ENCODE measurements around the gene ENOPH1. TPM values are rescaled to one million over a fixed set of nuclear protein-coding genes. Genes with fewer than 3 reads are reported as not detected.
"Not testable (repeated sequence)": the region's sequence is repeated elsewhere in the genome, so short reads cannot be mapped to it uniquely, and the experiment has no call there.

The ENOPH1 gene
- 44.6 TPM for polyA plus RNA-seq (2013, experiment 1 of 2; ENCODE audit: insufficient read length)
- polyA plus RNA-seq (2013, experiment 2 of 2; ENCODE audit: insufficient read length), result 31.0 TPM

- peak; percentile 96 for DNase-seq
These were observed at the start of gene ENOPH1, which contains the start of gene HNRNPDL for GRCh38 chr4:82430193-82430963. TSS of gene ENOPH1 (plus strand) at chr4:82430590. CDS start at chr4:82430830, 240 bp downstream. TSS of gene HNRNPDL (minus strand) at chr4:82430462. CDS start at chr4:82429690, 772 bp downstream.

DNA sequence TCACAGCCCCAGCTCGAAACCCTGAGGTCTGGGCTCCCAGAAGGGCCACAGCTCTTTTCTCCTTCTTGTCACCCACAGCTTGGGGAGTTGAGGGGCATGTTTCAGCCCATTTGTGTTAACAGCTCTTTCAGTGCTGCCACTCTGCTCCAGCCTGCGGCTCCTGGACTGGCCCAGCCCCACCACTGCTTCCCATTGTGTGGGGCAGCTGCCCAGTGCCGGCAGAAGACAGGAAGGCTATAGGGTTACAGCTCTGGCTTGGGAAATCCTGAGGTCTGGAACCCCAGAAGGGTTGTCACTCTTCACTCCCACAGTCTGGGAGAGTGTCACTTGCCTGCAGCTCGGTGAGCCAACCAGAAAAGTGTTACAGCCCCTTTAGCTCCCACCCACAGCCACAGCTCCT is 49.6 kb upstream of the ENOPH1 start:
- no peak for DNase-seq

GRCh38 chr4:82381235-82381634 is 49.2 kb upstream of the ENOPH1 start:
- no peak for DNase-seq

DNA sequence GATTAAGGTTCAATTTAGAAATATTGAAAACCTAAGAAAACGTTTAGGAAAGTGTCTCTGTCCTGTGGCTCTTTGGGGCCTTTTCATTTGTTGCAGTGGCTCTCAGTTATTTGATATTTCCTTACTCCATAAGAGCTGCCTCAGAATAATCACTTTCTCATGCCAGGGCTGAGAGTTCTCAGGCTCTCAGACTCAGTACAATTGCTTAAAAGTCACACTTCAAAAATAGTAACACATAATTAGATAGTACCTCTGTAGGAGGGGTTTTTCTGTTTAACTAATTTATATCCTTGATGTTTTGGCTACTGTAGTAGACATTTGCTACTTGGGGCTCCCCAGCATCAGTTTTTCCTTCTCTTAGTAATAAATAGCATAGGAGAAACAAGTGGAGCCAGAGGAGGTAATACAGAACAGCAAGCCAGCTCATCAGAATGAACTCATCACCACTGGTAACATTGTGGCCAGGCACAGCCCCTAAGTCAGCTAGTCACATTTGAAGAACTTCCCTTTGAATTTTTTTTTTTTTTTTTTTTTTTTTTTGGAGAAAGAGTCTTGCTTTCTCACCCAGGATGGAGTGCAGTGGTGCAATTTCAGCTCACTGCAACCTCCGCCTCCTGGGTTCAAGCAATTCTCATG is 48.6 kb upstream of the ENOPH1 start:
- no peak for DNase-seq

GRCh38 chr4:82382751-82383150 is 47.6 kb upstream of the ENOPH1 start:
- DNase-seq, result no peak

DNA sequence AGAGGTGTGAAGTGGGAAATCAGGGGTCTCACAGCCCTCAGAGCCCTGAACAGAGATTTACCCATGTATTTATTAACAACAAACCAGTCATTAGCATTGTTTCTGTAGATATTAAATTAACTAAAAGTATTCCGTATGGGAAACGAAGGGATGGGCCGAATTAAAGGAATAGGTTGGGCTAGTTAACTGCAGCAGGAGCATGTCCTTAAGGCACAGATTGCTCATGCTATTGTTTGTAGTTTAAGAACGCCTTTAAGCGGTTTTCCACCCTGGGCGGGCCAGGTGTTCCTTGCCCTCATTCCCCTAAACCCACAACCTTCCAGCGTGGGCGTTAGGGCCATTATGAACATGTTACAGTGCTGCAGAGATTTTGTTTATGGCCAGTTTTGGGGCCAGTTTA is 44.1 kb upstream of the ENOPH1 start:
- DNase-seq, result not testable (repeated sequence)

- DNase-seq, result no peak
These were observed 42.0 kb upstream of the ENOPH1 start for GRCh38 chr4:82388405-82388804.

- not testable (repeated sequence) for DNase-seq
These were observed 40.3 kb upstream of the ENOPH1 start for GRCh38 chr4:82390061-82390460.

- no peak for DNase-seq
These were observed 35.5 kb upstream of the ENOPH1 start for GRCh38 chr4:82394896-82395295.

DNA sequence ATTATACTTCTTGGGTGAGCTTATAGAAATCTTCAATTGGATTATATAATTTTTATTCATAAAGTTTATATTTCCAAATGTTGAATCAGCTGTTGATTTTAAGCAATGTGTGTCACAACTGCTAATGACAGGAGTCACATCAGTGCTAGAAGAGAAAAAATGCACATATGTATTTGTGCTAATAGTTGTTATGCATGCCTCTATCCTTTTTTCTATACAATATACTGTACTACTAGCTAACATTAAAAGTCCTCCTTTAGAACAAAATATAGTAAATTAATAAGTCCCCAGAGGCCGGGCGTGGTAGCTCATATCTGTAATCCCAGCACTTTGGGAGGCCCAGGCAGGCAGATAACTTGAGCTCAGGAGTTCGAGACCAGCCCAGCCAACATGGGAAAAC is 32.9 kb upstream of the ENOPH1 start:
- DNase-seq, result no peak

GRCh38 chr4:82398263-82398662 is 32.1 kb upstream of the ENOPH1 start:
- DNase-seq, result no peak

DNA sequence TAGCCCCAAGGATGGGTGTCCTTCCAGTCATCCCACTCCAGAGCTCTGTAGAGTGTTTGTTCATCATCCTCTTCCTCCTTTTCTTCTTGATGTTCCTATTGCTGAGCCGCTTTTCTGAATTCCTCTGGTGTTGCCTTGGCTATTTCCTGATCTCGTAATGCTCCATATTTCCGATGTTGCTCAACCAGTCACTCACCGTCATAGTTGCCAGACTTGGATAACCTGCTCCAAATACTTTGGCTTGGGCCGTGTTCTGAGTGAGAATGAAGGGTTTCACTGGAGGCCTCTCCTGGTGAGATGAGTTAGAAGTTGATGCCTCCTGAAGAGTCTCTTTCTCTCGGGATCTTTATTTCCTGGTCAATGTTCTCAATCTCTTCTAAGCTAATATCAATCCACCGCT is 28.8 kb upstream of the ENOPH1 start:
- DNase-seq, result no peak

GRCh38 chr4:82402196-82402775 is 28.1 kb upstream of the ENOPH1 start:
- no peak for DNase-seq

DNA sequence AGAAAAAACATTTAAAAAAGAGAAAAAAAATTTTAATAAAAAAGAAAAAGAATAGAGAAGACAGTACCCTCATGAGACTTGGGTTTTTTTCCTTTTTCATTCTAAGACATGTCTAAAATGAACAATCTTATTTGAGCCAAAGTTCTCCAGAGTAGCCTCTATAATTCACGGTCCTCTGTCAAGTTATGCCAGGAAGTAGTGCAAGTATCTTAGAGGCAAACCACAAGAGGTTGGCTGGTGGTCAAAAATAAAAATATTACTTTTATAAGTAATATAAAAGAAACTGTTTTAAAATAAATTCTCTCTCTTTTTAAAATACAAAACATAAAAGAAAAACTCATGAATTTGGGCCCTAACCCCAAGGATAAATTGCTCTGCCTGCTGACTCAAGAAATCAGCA is 26.7 kb upstream of the ENOPH1 start:
- no peak for DNase-seq

- DNase-seq, result not testable (repeated sequence)
These were observed 15.3 kb upstream of the ENOPH1 start for GRCh38 chr4:82415061-82415460.

GRCh38 chr4:82415922-82416365 is 14.4 kb upstream of the ENOPH1 start:
- no peak for DNase-seq

DNA sequence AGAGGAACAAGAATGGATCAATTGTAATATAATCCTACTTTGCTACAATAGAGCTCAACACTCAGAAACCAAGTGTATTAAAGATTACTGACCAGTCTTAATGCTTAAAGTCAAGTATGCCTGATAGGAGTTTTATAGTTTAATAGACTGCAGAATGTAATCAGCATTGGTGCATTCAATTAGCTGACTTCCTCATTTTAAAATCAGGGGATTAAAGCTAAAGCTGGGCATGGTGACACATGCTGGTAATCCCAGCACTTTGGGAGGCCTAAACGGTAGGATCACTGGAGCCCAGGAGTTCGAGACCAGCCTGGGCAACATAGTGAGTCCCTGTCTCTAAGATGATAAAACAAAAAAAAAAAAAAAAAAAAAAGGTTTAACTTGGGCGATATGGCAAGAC is 10.9 kb upstream of the ENOPH1 start:
- no peak for DNase-seq

DNA sequence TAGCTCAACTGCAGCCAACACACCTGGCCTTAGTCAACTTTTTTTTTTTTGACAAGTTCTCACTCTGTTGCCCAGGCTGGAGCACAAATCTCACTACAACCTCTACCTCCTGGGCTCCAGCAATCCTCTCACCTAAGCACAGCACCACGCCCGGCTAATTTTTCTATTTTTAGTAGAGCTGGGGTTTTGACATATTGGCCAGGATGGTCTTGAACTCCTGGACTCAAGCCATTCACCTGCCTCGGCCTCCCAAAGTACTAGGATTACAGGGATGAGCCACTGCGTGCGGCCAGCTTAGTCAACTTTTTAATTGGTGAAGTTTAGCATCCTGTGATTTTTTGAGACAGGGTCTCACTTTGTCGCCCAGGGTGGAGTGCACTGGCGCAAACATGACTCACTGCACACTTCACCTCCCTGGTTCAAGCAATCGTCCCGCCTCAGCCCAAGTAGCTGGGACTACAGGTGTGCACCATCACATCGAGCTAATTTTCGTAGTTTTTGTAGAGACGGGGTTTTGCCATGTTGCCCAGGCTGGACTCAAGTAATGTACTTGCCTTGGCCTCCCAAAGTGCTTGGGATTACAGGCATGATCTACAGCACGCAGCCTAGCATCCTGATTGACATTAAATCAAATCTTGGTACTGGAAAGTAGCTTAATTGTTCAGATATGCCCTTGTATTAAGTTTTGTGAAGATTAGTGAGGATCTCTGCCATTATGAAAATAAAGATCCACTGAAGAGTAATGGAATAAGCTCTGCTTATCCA is 8.4 kb upstream of the ENOPH1 start:
- no peak for DNase-seq

DNA sequence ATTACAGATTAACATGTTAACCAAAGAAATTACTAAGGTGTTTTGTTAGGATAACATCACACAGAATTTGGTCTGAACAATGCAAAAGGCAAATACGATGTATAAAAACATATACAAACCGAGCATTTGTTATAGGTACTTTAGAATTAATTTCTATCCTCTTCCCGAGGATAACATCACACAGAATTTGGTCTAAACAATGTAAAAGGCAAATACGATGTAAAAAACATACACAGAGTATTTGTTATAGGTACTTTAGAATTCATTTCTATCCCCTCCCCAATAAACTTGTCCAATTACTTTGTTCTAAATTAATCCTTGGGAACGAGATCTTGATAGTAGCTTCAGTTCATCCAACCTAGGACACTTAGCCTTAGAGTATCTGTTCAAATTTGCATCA is 7.8 kb upstream of the ENOPH1 start:
- DNase-seq, result no peak

GRCh38 chr4:82423245-82424054 is 6.9 kb upstream of the ENOPH1 start:
- peak; percentile 76 for DNase-seq

DNA sequence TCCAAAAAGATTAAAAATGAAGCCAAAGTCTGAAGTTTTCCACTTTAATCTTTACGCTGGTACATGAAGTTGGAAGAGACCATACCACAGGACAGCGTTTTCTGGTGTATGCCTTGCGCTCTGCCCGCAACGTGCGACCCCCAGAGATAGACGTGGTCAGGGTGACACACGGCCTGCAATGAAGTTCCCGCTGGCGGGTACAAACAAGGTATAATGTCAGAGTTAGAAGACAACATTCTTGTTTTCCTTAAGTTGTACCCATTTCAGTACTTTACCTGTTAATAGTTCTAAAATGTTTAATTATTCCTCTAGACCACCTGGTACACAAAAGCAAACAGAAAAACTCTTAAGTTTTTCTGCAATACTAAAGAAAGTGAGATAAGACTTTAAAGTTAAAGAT is 4.9 kb upstream of the ENOPH1 start:
- no peak for DNase-seq

GRCh38 chr4:82428526-82428968 is 1.8 kb upstream of the ENOPH1 start:
- no peak for DNase-seq
